Suppressor macrophage treated with lipopolysaccharide for 4 hours (primary cell): ENCODE results near the gene ADAM23.

ENCODE experiments used
- DNase-seq: peaks from one replicate; pipeline ENCODE4 v3.0.0-alpha.2; 2020

Gene ADAM23

DNA sequence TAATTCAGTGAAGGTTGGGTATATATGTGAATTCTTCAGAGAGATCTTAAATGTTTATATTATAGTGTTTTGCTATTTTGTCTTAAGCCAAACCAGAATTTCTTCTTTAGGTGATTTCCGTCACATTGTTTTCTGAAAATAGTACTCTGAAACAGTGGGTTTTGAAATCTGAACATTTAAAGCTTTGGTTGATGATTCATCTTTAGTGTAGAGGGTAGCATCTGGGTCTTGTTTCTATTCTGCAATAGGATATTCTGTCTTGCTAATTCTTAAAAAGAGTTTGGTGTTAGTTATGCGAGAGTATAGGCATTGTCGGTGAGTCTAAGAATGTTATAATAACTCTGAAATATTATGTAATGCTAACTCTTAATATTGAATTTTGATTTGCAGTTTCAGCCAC is 129.4 kb downstream of the ADAM23 start:
- DNase-seq, result no peak

- DNase-seq, result no peak
Measured at GRCh38 chr2:206573793-206574192, 130.5 kb downstream of the ADAM23 start.

GRCh38 chr2:206584323-206585116 is 141.2 kb downstream of the ADAM23 start:
- no peak for DNase-seq

DNA sequence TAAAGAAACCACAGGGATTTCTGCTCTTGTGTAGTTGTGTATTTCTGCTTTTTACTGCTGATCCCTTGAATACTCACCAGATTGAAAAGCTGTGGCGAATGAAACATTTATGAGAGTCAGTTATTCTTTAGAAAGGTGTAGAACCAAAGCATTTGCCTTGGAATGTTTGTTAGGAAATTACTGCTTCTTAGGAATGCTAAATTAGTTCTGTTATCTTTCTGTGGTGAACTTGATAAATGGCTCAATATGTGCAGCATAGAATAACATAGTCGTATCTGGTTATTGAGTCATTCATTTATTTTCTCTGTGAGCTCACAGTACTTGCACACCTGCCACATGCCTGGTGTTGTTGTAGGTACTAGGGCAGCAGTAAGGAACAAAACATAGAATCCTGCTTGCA is 142.0 kb downstream of the ADAM23 start:
- no peak for DNase-seq

GRCh38 chr2:206586609-206587008 is 143.3 kb downstream of the ADAM23 start:
- DNase-seq, result no peak

GRCh38 chr2:206597717-206598218 is 154.4 kb downstream of the ADAM23 start:
- DNase-seq, result no peak

DNA sequence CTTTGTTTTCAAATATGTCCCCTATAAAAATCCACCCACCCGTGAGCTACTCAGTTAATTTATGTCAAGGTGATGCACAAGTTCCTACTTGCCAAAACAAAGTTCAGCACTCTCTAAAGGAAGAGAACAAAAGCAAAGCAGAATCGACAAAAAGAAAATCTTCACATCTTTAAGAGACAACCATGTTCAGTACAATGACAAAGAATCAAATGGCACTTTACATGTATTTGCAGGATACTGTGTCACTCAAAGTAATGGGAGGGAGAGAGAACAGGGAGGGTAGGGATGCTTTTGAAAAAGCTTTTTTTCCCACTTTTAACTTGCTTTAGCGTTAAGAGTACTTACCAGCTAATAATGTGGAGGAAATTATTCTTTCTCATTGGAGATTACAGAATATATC is 159.9 kb downstream of the ADAM23 start:
- DNase-seq, result no peak

GRCh38 chr2:206610451-206610850 is 167.1 kb downstream of the ADAM23 start:
- no peak for DNase-seq

GRCh38 chr2:206611191-206611590 is 167.9 kb downstream of the ADAM23 start:
- no peak for DNase-seq

- no peak for DNase-seq
Measured at GRCh38 chr2:206611736-206612135, 168.4 kb downstream of the ADAM23 start.

DNA sequence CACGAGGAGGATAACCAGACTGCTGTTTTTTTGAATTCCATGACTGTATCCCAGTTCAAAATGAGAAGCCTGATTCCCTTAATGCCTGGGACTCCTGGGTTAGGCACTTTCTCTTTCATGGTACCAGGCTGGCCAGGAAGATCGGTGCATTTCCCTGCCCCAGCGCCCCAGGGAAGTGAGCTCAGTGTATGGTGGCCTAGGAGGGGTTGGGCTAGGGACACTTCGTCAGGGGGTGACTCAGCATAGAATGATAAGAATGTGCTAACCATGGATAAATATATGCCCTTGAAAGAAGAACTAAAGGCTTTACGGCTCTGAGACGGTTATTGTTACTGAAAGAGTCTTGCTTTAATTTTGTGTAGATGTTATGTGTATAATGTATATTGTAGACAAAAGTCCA is 171.5 kb downstream of the ADAM23 start:
- no peak for DNase-seq

DNA sequence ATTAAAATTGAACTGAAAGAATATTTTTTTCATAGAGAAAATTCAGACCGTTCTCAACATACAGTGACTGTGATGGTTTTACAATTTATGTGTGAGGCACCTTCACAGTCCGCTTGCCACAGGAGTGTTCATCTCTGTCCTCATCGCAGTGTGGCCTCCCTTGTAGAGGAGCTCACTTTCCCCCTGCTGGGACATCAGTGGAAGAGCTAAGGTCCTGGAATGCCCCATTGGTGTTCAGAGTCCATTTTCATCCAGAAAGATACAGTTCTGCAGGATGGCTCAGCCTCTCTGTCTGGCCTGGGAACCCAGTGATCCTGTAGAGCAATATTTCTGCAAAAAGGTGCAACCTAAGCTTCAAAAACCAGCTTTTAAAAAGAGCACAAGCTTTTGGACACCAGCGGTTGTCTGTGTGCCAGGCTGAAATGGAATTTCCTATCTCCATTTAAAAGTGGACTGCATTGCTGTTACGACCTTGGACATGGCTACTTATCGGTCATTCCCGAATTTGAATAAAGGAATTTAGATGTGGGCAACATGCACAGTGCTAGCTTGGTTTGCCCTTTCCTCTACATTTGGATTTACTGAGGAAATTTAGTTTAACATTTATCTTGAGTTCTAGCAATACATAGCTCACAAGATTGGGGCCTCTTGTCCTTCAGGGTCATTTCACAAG is 172.2 kb downstream of the ADAM23 start:
- no peak for DNase-seq

GRCh38 chr2:206616151-206616550 is 172.8 kb downstream of the ADAM23 start:
- no peak for DNase-seq

DNA sequence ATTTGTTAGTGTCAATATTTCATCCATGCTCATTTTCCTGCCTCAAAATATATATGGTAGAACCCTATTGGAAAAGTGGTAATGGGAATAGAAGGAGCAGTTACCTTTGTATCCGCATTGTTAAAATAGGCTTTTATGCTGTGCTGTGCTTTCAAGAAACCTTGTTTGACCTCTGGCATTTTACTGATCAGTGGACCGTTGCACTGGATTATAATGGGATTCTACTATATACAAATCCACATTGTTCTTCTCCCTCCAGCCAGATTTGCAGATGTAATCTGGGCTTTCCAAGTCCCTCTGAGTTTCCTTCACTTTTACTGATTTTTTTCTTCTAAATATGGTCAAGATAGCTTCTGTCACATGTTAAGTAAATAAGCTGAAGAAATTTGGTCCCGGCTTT is 175.7 kb downstream of the ADAM23 start:
- no peak for DNase-seq

DNA sequence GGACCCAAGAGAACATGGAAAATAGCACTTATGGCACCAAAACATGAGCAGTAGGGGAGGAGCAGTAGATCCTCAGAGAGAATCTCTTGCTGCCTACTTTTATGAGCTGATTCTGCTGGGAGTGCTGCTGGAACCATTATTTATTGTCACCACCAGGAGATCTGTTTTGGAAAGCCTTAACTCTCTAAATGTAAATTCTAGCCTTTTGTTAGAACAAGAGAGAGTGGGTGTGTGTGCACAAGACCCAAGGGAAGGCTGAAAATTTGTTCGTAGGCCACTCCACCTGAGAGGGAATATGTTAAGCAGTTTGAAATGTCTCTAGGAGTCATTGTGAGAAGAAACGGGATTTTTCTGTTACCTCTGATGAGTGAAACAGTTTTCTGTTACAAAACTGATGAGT is 182.8 kb downstream of the ADAM23 start:
- DNase-seq, result no peak

DNA sequence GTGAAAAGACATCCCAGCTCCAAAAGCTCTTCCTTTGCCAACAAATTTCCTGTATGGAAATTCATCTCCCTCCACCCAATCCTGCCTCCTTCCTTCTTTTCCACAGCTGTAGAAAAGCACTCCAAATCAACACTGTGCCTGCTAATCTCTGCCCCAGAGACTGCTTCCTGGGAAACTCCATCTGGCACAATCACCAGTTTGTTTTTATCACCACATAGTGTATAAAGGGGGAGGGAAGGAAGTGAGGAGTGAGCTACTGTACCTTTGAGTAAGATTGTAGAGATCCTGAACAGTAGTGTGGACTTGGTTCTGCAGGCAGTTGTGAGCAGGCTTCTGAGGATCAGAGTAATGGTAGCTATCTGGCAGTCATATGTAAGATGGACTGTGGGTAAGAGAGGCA is 184.3 kb downstream of the ADAM23 start:
- DNase-seq, result no peak

DNA sequence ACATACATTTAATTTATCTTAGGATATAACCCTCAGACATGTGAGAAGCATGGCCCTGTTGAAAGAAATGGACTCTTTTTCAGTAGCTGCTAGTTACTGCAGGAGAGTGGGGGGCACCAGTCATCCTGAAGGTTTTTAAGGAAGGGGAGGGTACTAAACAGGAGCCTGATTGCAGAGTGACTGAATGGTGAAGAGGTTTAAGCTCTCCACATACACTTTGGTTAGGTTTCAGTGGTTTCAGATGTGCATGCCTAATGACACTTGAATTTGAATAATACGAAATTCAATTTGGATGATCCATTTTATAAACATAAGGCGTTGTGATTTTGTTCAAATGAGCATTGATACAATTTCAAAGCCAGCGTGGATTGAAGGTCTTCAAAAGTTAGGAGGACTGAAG is 188.0 kb downstream of the ADAM23 start:
- DNase-seq, result no peak

DNA sequence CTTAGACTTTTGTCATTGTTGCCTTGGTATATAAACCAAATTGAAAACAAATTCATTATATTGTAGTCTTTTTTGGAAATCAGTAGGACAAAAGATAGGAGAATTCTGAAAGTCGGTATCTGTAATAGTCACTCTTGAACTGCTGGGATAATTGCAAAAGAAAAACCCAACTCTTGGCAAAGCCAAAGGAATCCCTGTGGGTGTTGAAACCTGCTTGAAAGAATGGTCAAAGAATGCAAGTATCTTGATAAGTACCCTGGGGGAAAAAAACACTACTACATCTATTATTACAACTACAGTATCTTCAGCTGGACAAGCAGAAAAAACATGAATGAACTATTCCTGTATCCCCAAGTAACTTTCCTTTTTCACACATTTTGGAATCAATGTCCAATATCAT is 191.7 kb downstream of the ADAM23 start:
- DNase-seq, result no peak

DNA sequence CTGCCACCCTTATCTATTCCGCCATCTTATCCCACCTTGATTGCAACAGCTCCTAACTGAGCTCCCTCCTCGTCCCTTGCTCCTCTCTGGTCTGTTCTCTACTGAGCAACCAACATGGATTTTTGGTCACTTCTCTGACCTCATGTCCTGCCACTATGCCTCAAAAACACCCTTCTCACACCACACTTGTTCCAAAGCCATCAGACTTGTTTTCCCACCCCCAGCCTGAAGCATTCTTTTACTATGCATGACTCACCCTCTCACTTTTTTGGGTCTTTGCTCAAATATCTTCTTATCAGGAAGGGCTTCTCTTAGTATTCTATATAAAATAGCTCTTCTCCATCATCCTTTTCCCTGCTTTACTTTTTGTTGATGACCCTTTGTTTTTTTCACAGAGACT is 196.3 kb downstream of the ADAM23 start:
- no peak for DNase-seq

DNA sequence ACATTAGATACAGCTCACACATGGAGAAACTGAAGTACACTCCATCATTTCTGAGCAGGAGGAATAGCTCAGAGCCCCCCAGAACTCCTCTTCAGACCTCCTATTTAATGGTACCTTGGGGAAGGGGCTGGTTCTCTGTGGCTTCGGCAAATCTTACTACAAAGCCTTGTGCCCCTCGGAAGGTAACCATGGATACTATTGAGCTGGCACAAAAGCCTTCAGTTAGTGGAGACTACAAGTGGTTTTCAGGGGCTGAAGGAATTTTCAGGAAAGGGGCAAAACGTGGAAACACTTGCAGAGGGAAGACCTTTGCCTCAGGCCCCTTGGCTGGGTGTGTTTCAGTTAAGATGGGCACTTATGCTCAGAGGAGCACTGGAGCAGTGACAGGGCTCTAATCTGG is 197.9 kb downstream of the ADAM23 start:
- DNase-seq, result no peak

DNA sequence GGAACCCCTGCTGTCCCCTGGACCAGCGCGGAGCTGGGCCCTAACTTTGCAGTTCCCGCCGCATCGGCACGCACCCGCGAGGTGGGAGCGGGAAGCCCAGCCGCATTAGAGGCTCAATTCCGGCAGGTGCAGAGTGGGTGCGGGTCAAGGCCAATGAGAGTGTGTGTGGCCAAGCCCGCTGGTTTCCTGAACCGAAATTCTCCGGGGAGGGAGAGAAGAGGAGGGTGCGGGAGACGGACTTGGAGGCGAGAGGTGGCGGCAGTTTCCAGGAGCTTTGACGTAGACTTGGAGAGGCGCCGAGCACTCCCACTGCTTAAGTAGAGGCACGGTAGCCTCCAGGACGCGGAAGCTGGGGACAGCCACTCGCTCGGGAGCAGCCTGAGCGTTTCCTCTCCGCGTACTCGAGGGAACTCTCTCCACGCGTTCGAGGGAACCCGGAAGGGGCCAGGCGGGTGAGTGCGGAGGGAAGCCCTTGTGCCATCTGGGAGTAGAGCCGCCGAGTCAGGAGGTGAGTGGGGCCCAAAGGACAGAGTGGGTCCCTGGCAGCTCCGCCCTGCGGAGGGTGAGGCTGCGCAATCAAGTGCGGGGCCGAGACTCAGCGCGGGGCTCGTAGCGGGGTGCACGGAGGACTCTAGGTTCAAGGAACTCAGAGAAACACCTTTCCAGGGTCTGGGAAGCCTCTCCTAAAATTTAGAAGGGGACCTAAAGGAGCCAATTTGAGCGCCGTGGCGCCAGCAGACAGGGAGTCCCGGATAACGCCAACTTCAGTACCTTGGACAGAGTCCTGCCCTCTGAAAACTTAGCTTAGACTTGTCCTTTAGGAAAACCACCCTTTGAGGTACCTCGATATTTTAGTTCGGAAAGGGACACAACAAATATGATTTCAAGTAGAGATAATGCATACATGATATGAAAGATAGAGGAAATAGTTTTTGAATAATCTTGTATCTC is 199.0 kb downstream of the ADAM23 start, which contains the start of gene FAM237A:
Gene FAM237A, plus strand, starts transcription at position 413 of the 951 bp plus-strand sequence. CDS start 1,750 bp downstream, outside the sequence.
- peak; percentile 44 for DNase-seq

DNA sequence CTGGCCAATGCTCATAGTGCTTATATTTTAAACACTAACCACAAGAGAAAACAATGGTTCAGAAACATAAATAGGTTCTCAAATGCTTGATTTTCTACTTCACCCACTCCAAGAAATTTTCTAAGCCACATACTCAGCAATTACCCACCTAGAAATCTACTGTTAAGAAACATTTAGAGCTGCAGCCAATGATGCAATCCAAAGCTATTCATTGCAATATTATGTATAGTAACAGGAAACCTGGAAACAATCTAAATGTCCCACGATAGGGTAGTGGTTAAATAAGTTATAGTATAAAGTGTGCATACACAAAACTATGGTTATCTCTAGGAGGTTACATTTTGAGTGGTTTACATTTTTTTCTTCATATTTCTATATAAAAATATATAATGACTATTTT is 204.7 kb downstream of the ADAM23 start:
- no peak for DNase-seq

DNA sequence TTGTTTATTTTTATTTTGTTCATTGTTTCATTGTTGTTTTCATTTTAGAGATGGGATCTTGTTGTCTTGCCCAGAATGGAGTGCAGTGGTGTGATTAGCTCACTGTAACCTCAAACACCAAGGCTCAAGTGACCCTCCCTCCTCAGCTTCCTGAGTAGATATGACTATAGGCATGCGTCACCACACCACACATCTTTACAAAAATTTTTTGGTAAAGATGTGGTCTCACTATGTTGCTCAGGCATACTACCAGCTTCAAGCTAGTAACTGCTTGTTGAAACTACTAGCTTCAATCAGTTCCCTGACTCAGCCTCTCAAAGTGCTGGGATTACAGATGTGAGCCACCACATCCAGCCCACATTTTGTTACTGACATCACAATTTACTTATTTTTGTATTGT is 213.8 kb downstream of the ADAM23 start:
- no peak for DNase-seq
